GM21526 (cell line): Measurements from ENCODE around the gene CD93.

Experiments used
- ATAC-seq: cut with Tn5 transposase; IDR thresholded peaks from one replicate; pipeline ENCODE4 v1.9.1; 2021; ENCODE audit warnings: moderate library complexity; ENCODE audit not compliant: unreplicated experiment, low FRiP score

CD93 gene

GRCh38 chr20:23039136-23039875, 46.8 kb downstream of the CD93 start:
- no peak for ATAC-seq

GRCh38 chr20:23037017-23037481, 49.1 kb downstream of the CD93 start:
- ATAC-seq, result no peak

- no peak for ATAC-seq
These were observed 49.8 kb downstream of the CD93 start for GRCh38 chr20:23036371-23036770.

GRCh38 chr20:23035731-23036130, 50.4 kb downstream of the CD93 start:
- no peak for ATAC-seq

- ATAC-seq, result no peak
These were observed 51.1 kb downstream of the CD93 start, which contains the start of gene SSTR4 for GRCh38 chr20:23034721-23035671. Gene SSTR4 (plus strand): TSS chr20:23035312. CDS start chr20:23035484, 172 bp downstream.

GRCh38 chr20:23033918-23034317, 52.2 kb downstream of the CD93 start:
- ATAC-seq, result no peak

GRCh38 chr20:23032750-23033078, 53.4 kb downstream of the CD93 start:
- ATAC-seq, result no peak

- no peak for ATAC-seq
These were observed 53.9 kb downstream of the CD93 start for GRCh38 chr20:23032056-23032749.

GRCh38 chr20:23031346-23031745, 54.8 kb downstream of the CD93 start:
- no peak for ATAC-seq
